Nephron progenitor cell (in vitro differentiated cells): ENCODE data around the gene MRPL21.

Experiments
- DNase-seq: peaks from one replicate; pipeline ENCODE4 v3.0.0; 2021
- H3K27ac Mint-ChIP-seq: 2 replicates; pipeline ENCODE4 v1.8.0; 2021; ENCODE audit warnings: mild to moderate bottlenecking, moderate library complexity, mixed read lengths
- H3K27me3 Mint-ChIP-seq: 2 replicates; pipeline ENCODE4 v1.8.0; 2021; ENCODE audit warnings: mild to moderate bottlenecking, low read depth, mixed read lengths; ENCODE audit not compliant: poor library complexity
- H3K36me3 Mint-ChIP-seq: 2 replicates; pipeline ENCODE4 v1.8.0; 2021; ENCODE audit warnings: low read depth, mixed read lengths
- H3K4me1 Mint-ChIP-seq: 2 replicates; pipeline ENCODE4 v1.8.0; 2021; ENCODE audit warnings: mixed read lengths
- H3K4me3 Mint-ChIP-seq: 2 replicates; pipeline ENCODE4 v1.8.0; 2021; ENCODE audit warnings: mild to moderate bottlenecking, moderate library complexity, mixed read lengths
- H3K9me3 Mint-ChIP-seq: 2 replicates; pipeline ENCODE4 v1.8.0; 2021; ENCODE audit warnings: mild to moderate bottlenecking, moderate library complexity, mixed read lengths
- TF ChIP-seq, protein P1 (sequence below): fragments of 200-600 bp; sonication (generic); IDR thresholded peaks from 2 replicates; pipeline ENCODE4 v1.5.0; 2021; ENCODE audit warnings: antibody characterized with exemption

The MRPL21 gene

DNA sequence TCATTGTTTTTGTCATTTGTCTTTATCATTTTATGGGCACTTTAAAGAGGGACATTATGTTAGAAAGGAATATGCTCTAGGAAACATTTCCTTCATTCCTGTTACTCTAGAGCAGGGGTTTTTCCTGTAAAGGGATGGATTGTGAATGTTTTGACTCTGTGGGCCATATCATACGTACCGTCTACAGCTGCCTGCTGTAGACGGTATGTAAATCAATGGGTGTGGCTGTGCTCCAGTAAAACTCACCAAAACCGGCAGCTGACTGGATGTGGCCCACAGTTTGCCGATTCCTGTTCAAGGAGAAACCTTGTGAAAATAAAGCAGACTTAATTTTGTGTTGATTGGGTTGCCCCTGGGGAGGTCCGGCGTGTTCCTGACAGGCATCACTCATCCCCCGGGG is 7.3 kb upstream of the MRPL21 start:
- no peaks in the 10 kb centered on the region for H3K9me3 Mint-ChIP-seq
- H3K36me3 Mint-ChIP-seq: peaks cover 36% of the 10 kb centered on the region
- TF ChIP-seq, protein P1, sequence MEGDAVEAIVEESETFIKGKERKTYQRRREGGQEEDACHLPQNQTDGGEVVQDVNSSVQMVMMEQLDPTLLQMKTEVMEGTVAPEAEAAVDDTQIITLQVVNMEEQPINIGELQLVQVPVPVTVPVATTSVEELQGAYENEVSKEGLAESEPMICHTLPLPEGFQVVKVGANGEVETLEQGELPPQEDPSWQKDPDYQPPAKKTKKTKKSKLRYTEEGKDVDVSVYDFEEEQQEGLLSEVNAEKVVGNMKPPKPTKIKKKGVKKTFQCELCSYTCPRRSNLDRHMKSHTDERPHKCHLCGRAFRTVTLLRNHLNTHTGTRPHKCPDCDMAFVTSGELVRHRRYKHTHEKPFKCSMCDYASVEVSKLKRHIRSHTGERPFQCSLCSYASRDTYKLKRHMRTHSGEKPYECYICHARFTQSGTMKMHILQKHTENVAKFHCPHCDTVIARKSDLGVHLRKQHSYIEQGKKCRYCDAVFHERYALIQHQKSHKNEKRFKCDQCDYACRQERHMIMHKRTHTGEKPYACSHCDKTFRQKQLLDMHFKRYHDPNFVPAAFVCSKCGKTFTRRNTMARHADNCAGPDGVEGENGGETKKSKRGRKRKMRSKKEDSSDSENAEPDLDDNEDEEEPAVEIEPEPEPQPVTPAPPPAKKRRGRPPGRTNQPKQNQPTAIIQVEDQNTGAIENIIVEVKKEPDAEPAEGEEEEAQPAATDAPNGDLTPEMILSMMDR: no peak
- no peak overlapping the region for H3K27ac Mint-ChIP-seq
- no peaks in the 10 kb centered on the region for H3K27me3 Mint-ChIP-seq
- no peak overlapping the region for H3K4me3 Mint-ChIP-seq
- no peak for DNase-seq
- H3K4me1 Mint-ChIP-seq: peaks cover 2% of the 10 kb centered on the region

DNA sequence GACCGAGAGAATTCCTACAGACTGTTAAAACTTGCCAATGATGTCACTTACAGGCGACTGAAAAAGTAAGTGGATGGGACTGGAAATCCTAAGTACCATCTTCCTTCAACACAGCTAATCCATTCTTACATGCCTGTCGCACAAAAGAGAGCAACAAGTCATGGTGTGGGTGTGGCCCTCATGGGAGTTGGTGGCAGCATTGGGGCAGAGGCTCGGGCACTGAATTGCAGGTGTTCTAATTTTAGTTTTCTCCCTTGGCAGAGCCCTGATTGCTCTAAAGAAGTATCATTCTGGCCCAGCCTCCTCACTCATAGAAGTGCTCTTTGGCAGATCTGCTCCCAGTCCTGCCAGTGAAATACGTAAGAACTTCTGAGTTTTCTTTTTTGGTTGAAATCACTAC is 4.6 kb upstream of the MRPL21 start:
- peaks cover 23% of the 10 kb centered on the region for H3K4me1 Mint-ChIP-seq
- H3K27me3 Mint-ChIP-seq: no peaks in the 10 kb centered on the region
- no peak for DNase-seq
- H3K27ac Mint-ChIP-seq: no peak overlapping the region
- no peak overlapping the region for H3K4me3 Mint-ChIP-seq
- H3K9me3 Mint-ChIP-seq: no peaks in the 10 kb centered on the region
- TF ChIP-seq, protein P1: no peak
- H3K36me3 Mint-ChIP-seq: peaks cover 18% of the 10 kb centered on the region

DNA sequence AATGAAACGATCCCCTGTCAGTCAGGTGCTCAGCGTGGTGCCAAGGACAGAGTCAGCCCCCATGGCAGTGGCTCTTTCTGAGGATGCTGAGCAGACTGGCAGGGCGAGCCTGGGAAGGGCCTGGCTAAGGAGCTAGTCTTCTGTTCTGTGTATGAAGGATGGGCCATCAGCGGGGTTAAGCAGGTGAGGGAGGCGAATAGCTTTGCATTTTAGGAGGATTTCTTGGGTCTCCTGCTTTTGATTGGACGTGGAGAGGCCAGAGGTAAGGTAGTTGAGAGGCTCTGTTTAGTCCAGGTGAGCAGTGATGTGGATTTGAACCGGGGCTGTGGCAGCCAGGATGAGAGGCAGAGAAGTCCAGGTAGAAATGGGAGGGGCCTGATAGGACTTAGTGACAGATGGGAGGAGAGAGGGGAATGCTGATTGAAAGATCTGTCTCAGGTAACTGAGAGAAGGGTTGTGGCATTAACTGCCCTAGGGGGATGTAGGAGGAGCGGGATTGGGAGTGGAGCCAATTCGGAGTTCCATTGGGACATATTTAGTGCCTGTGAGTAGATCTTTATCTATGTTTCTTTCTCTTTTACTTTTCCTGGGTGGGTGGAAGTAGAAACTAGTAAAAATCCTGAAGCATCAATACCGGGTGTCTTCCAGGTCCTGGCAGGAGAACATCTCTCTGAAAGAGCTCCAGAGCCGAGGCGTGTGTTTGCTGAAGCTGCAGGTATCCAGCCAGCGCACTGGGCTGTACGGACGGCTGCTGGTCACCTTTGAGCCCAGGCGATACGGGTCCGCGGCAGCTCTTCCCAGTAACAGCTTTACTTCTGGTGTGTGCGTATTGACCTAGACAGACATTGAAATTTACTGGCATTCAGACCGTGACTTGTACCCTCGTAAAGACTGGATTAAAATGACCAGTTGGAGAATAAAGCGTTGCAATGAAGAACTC is 2.1 kb upstream of the MRPL21 start:
- Mint-ChIP-seq H3K27me3 (no peaks in the 10 kb centered on the region), H3K27ac (no peak overlapping the region), H3K36me3 (peaks cover 14% of the 10 kb centered on the region), H3K9me3 (no peaks in the 10 kb centered on the region), H3K4me3 (peak overlapping the region; percentile 97), H3K4me1 (peaks cover 41% of the 10 kb centered on the region)
- DNase-seq: no peak
- TF ChIP-seq, protein P1: no peak

DNA sequence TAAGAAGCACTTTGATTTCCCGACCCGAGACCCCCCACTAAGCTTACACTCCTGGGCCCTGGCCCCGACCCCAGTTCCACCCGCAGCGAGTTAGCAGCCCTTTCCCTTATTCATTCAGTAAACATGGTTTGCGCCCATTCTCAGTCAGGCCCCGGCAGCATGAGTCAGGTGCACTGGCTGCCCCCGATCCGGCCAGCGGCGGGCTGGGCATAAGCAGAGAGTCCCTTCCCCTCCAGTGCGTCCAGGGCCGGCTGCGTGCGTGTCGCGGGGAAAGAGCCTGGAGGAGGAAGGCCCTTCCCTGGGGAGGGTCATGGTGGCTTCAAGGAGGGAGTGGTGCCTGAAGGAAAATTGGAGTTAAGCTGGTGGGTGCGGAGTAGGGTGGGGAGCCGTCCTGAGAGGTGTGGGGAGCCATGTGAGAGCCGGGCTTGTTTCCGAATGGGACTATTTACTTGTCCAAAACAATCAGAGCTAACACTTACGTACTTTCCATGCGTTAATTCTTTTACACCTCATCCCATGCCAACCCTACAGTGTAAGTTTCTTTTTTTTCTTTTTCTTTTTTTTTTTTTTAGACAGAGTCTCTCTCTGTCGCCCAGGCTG is 716 bp upstream of the MRPL21 start:
- Mint-ChIP-seq H3K36me3 (peaks cover 26% of the 10 kb centered on the region), H3K4me3 (peak overlapping the region; percentile 97), H3K4me1 (peaks cover 41% of the 10 kb centered on the region), H3K27ac (peak overlapping the region; percentile 82), H3K27me3 (no peaks in the 10 kb centered on the region), H3K9me3 (no peaks in the 10 kb centered on the region)
- TF ChIP-seq, protein P1: no peak
- DNase-seq: peak; percentile 58

DNA sequence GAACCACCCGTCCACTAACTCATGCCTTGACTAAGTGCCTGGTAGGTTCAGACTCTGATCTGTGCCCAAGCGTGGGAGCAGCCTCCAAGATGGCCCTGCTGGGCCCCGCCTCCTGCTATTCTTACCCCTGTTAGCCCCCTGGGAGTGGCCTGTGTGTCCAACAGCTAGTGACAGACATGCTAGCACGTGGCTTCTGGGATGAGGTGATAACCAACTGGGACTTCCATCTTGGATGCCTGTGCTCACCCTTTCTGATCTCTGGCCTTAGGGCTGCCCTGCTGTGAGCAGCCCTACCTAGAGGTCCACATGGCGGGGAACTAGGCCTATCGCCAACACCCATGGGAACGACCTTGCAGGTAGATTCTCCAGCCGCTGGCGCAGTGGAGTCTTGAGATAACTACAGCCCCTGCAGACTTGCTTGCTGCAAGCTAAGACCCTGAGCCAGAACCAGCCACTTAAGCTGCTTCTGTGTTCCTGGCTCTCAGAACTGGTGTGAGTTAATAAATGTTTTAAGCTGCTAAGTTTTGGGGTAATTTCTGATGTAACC is 2.7 kb downstream of the MRPL21 start:
- Mint-ChIP-seq H3K9me3 (no peaks in the 10 kb centered on the region), H3K27me3 (peaks cover 2% of the 10 kb centered on the region)

More for the DNA sequence above, 2.7 kb downstream of the MRPL21 start:
- DNase-seq: no peak
- H3K36me3 Mint-ChIP-seq: peaks cover 18% of the 10 kb centered on the region
- H3K27ac Mint-ChIP-seq: no peak overlapping the region
- peaks cover 39% of the 10 kb centered on the region for H3K4me1 Mint-ChIP-seq
- no peak overlapping the region for H3K4me3 Mint-ChIP-seq
- TF ChIP-seq, protein P1: no peak
